Neuronal stem cell (in vitro differentiated cells): ENCODE data around the gene NPTX1.

Experiments
- DNase-seq: peaks from one replicate; pipeline ENCODE4 v3.0.0-alpha.2; 2013; ENCODE audit warnings: low spot score
- H2AFZ ChIP-seq: one replicate; pipeline ENCODE4 v1.6.1; 2013; ENCODE audit warnings: mild to moderate bottlenecking, low read length, inconsistent platforms
- H2AK5ac ChIP-seq: 2 replicates; pipeline ENCODE4 v1.6.1; 2013; ENCODE audit warnings: low read depth, mild to moderate bottlenecking, inconsistent platforms, low read length, moderate library complexity, mixed read lengths
- H2BK120ac ChIP-seq: 2 replicates; pipeline ENCODE4 v1.6.1; 2013; ENCODE audit warnings: low read depth, mild to moderate bottlenecking, inconsistent platforms, low read length, moderate library complexity, mixed read lengths
- H2BK12ac ChIP-seq: one replicate; pipeline ENCODE4 v1.6.1; 2013; ENCODE audit warnings: low read length, inconsistent platforms
- H2BK15ac ChIP-seq: 2 replicates; pipeline ENCODE4 v1.6.1; 2013; ENCODE audit warnings: mild to moderate bottlenecking, low read length, inconsistent platforms, mixed read lengths
- H2BK5ac ChIP-seq: one replicate; pipeline ENCODE4 v1.6.1; 2013; ENCODE audit warnings: inconsistent platforms, mild to moderate bottlenecking, low read length, moderate library complexity
- H3K14ac ChIP-seq: one replicate; pipeline ENCODE4 v1.6.1; 2013; ENCODE audit warnings: low read length, inconsistent platforms
- H3K18ac ChIP-seq: 2 replicates; pipeline ENCODE4 v1.6.1; 2013; ENCODE audit warnings: low read length, inconsistent platforms
- H3K23ac ChIP-seq: 2 replicates; pipeline ENCODE4 v1.6.1; 2013; ENCODE audit warnings: low read depth, mild to moderate bottlenecking, mixed read lengths, low read length, inconsistent platforms; ENCODE audit not compliant: poor library complexity
- H3K27ac ChIP-seq: replicated peaks from 3 replicates; pipeline ENCODE4 v1.5.1; 2013; ENCODE audit warnings: low read length, inconsistent platforms
- H3K27me3 ChIP-seq, 3 experiments: 2 replicates each; pipeline ENCODE4 v1.6.1; 2013; ENCODE audit warnings: low read length in 3 of 3, mild to moderate bottlenecking in 2 of 3, inconsistent platforms in 1 of 3, low read depth in 1 of 3, mixed read lengths in 1 of 3, moderate library complexity in 1 of 3; ENCODE audit not compliant: control insufficient read depth in 3 of 3, insufficient read depth in 3 of 3
- H3K36me3 ChIP-seq, 2 donors: replicated peaks in 1 of 2; 2 replicates each; pipeline ENCODE4 v1.6.1; 2013; ENCODE audit warnings: low read length in 2 of 2; ENCODE audit not compliant: control insufficient read depth in 2 of 2, insufficient read depth in 2 of 2
- H3K4ac ChIP-seq: 2 replicates; pipeline ENCODE4 v1.6.1; 2013; ENCODE audit warnings: inconsistent platforms, mild to moderate bottlenecking, low read length, moderate library complexity
- H3K4me1 ChIP-seq, 2 donors: 1 replicate in 1 of 2; 2 replicates in 1 of 2; pipeline ENCODE4 v1.6.1; 2013; ENCODE audit warnings: low read length in 2 of 2, low read depth in 1 of 2; ENCODE audit not compliant: control insufficient read depth in 2 of 2, insufficient read depth in 1 of 2
- H3K4me2 ChIP-seq: one replicate; pipeline ENCODE4 v1.6.1; 2013; ENCODE audit warnings: mild to moderate bottlenecking, low read length, inconsistent platforms; ENCODE audit not compliant: insufficient read depth, poor library complexity, severe bottlenecking
- H3K4me3 ChIP-seq, 2 donors: 2 replicates each; pipeline ENCODE4 v1.5.1; 2013; ENCODE audit warnings: low read length in 2 of 2, mild to moderate bottlenecking in 2 of 2, inconsistent platforms in 1 of 2, moderate library complexity in 1 of 2
- H3K79me1 ChIP-seq: one replicate; pipeline ENCODE4 v1.6.1; 2013; ENCODE audit warnings: low read depth, mild to moderate bottlenecking, inconsistent platforms, low read length, moderate library complexity
- H3K9ac ChIP-seq: one replicate; pipeline ENCODE4 v1.6.1; 2013; ENCODE audit warnings: mild to moderate bottlenecking, low read depth, low read length, inconsistent platforms; ENCODE audit not compliant: poor library complexity
- H3K9me3 ChIP-seq, 2 donors: replicated peaks in 1 of 2; 2 replicates each; pipeline versions ENCODE3 to v1.6.1; 2013; ENCODE audit warnings: low read length in 2 of 2, mild to moderate bottlenecking in 2 of 2, inconsistent platforms in 1 of 2, low read depth in 1 of 2, mixed read lengths in 1 of 2, moderate library complexity in 1 of 2; ENCODE audit not compliant: control insufficient read depth in 2 of 2, insufficient read depth in 1 of 2
- H4K8ac ChIP-seq: one replicate; pipeline ENCODE4 v1.6.1; 2013; ENCODE audit warnings: low read depth, mild to moderate bottlenecking, inconsistent platforms, low read length, moderate library complexity
- H4K91ac ChIP-seq: one replicate; pipeline ENCODE4 v1.6.1; 2013; ENCODE audit warnings: low read length, low read depth, mild to moderate bottlenecking, inconsistent platforms; ENCODE audit not compliant: poor library complexity
- WGBS, 2 donors: extraction: QIAGEN DNeasy Blood & Tissue Kit; methylation state at CpG; one replicate each; pipeline ENCODE4 v1.1.7; 2013; ENCODE audit warnings: missing lambda C conversion rate in 2 of 2, mixed read lengths in 1 of 2; ENCODE audit not compliant: insufficient read length in 2 of 2, insufficient replicate concordance in 1 of 2; ENCODE audit errors: extremely low coverage in 2 of 2; 5-methylcytosine and 5-hydroxymethylcytosine counted together

NPTX1 gene

GRCh38 chr17:80503031-80503430, 26.6 kb upstream of the NPTX1 start:
- Histone ChIP-seq H3K18ac (no peak overlapping the region), H3K4me1 (peaks cover 9 to 23% of the 10 kb centered on the region in 2 donors), H2BK5ac (no peak overlapping the region), H3K79me1 (no peaks in the 10 kb centered on the region), H4K8ac (no peak overlapping the region), H3K9ac (no peak overlapping the region), H2AK5ac (no peak overlapping the region), H3K27ac (no peak overlapping the region), H3K4ac (no peak overlapping the region), H3K23ac (no peak overlapping the region), H2BK12ac (no peak overlapping the region), H3K14ac (no peak overlapping the region), H3K27me3 (peaks cover 0 to 7% (median 0%) of the 10 kb centered on the region in 3 experiments), H3K36me3 (no peaks in the 10 kb centered on the region), H2AFZ (no peak overlapping the region), H2BK15ac (no peak overlapping the region), H2BK120ac (no peak overlapping the region), H3K4me2 (no peak overlapping the region), H3K9me3 (no peaks in the 10 kb centered on the region), H4K91ac (no peak overlapping the region), H3K4me3 (no peak overlapping the region)
- 100% methylated on average over 1 of the region's 2 CpGs; no CpG with 5 or more reads in 1 of the 2 donors for WGBS, 2 donors
- no peak for DNase-seq

- WGBS, 2 donors = no CpG with 5 or more reads among the region's 5 CpGs
- Histone ChIP-seq H3K4ac (no peak overlapping the region), H3K4me2 (no peak overlapping the region), H2BK12ac (peak overlapping the region; percentile 43), H3K18ac (peak overlapping the region; percentile 14), H2BK5ac (no peak overlapping the region), H3K27me3 (peaks cover 0 to 7% (median 0%) of the 10 kb centered on the region in 3 experiments), H3K4me3 (peak overlapping the region in 1 of 2 donors; percentile 33), H3K23ac (no peak overlapping the region), H3K9me3 (no peaks in the 10 kb centered on the region), H3K36me3 (no peaks in the 10 kb centered on the region), H3K14ac (no peak overlapping the region), H3K9ac (no peak overlapping the region), H3K4me1 (peaks cover 12 to 26% of the 10 kb centered on the region in 2 donors), H2AFZ (no peak overlapping the region), H3K79me1 (no peaks in the 10 kb centered on the region), H4K8ac (no peak overlapping the region), H2AK5ac (no peak overlapping the region), H4K91ac (no peak overlapping the region), H2BK120ac (no peak overlapping the region), H2BK15ac (no peak overlapping the region), H3K27ac (no peak overlapping the region)
- no peak for DNase-seq
These were observed 26.1 kb upstream of the NPTX1 start for GRCh38 chr17:80502578-80502877.

- Histone ChIP-seq H2BK15ac (no peak overlapping the region), H3K79me1 (no peaks in the 10 kb centered on the region), H4K8ac (no peak overlapping the region), H2AFZ (no peak overlapping the region), H3K27me3 (peaks cover 0 to 7% (median 0%) of the 10 kb centered on the region in 3 experiments), H3K27ac (no peak overlapping the region), H3K9ac (no peak overlapping the region), H3K9me3 (no peaks in the 10 kb centered on the region), H3K4me1 (peaks cover 12 to 26% of the 10 kb centered on the region in 2 donors), H3K4me3 (peak overlapping the region in 1 of 2 donors; percentile 33), H3K14ac (no peak overlapping the region), H2BK5ac (no peak overlapping the region), H3K23ac (no peak overlapping the region), H4K91ac (no peak overlapping the region), H3K4me2 (no peak overlapping the region), H3K18ac (no peak overlapping the region), H2AK5ac (no peak overlapping the region), H2BK12ac (no peak overlapping the region), H3K36me3 (no peaks in the 10 kb centered on the region), H2BK120ac (no peak overlapping the region), H3K4ac (no peak overlapping the region)
- no peak for DNase-seq
- no CpG with 5 or more reads among the region's 24 CpGs for WGBS, 2 donors
These were observed 25.6 kb upstream of the NPTX1 start for GRCh38 chr17:80501741-80502577.

GRCh38 chr17:80499961-80500665, 23.7 kb upstream of the NPTX1 start:
- no peak overlapping the region for H3K27ac ChIP-seq
- no peak overlapping the region for H3K4me3 ChIP-seq
- peak overlapping the region; percentile 25 for H3K14ac ChIP-seq
- peak overlapping the region; percentile 63 for H2BK12ac ChIP-seq
- H3K9me3 ChIP-seq = no peaks in the 10 kb centered on the region
- DNase-seq = no peak
- H2AFZ ChIP-seq = no peak overlapping the region
- H2BK5ac ChIP-seq = peak overlapping the region; percentile 27
- H3K4me2 ChIP-seq = no peak overlapping the region
- no peaks in the 10 kb centered on the region for H3K79me1 ChIP-seq
- peak overlapping the region; percentile 88 for H3K18ac ChIP-seq
- peak overlapping the region; percentile 90 for H2BK15ac ChIP-seq
- no peak overlapping the region for H4K91ac ChIP-seq
- peaks cover 0 to 7% (median 0%) of the 10 kb centered on the region in 3 experiments for H3K27me3 ChIP-seq
- H3K23ac ChIP-seq = peak overlapping the region; percentile 35
- no peak overlapping the region for H3K4ac ChIP-seq
- peak overlapping the region; percentile 92 for H2AK5ac ChIP-seq
- peak overlapping the region; percentile 92 for H2BK120ac ChIP-seq
- H3K9ac ChIP-seq = no peak overlapping the region
- no peak overlapping the region for H4K8ac ChIP-seq
- H3K36me3 ChIP-seq = no peaks in the 10 kb centered on the region
- WGBS, 2 donors = no CpG with 5 or more reads among the region's 22 CpGs
- peaks cover 12 to 21% of the 10 kb centered on the region in 2 donors for H3K4me1 ChIP-seq
